Fibroblast of pulmonary artery (primary cell): ENCODE measurements around the gene PCDH9.

Source experiments
- DNase-seq: peaks from one replicate; pipeline ENCODE4 v3.0.0-alpha.2; 2010; ENCODE audit warnings: low read depth
- H3K4me3 ChIP-seq: replicated peaks from 2 replicates; pipeline ENCODE4 v1.5.1; 2011; ENCODE audit warnings: low read depth, mild to moderate bottlenecking, control low read depth, low read length, moderate library complexity
- TF ChIP-seq, protein P1 (sequence below): IDR thresholded peaks from 2 replicates; pipeline ENCODE4 v1.5.1; 2011; ENCODE audit warnings: mild to moderate bottlenecking, control low read depth, low read length, inconsistent platforms; ENCODE audit errors: missing control alignments

PCDH9 gene

DNA sequence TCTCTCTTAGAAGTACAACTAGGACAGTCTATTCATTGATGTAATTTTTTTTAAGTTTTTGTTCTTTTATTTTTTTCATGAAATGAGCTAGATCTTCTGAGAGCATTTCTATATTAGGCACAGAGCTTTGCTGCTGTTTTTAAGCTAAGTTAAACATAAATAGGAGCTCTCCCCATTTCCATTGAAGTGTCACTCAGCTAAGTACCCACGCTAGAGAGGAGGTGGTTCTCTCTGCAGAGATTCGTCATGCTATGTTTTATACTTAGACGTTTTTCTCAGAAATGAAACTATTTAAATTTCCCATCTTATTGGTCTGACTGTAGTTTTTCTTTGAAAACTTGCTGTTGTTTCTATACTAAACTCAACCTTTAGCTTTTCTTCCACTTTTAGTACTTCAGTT, 271.5 kb downstream of the PCDH9 start:
- H3K4me3 ChIP-seq, result no peak overlapping the region
- TF ChIP-seq, protein P1, sequence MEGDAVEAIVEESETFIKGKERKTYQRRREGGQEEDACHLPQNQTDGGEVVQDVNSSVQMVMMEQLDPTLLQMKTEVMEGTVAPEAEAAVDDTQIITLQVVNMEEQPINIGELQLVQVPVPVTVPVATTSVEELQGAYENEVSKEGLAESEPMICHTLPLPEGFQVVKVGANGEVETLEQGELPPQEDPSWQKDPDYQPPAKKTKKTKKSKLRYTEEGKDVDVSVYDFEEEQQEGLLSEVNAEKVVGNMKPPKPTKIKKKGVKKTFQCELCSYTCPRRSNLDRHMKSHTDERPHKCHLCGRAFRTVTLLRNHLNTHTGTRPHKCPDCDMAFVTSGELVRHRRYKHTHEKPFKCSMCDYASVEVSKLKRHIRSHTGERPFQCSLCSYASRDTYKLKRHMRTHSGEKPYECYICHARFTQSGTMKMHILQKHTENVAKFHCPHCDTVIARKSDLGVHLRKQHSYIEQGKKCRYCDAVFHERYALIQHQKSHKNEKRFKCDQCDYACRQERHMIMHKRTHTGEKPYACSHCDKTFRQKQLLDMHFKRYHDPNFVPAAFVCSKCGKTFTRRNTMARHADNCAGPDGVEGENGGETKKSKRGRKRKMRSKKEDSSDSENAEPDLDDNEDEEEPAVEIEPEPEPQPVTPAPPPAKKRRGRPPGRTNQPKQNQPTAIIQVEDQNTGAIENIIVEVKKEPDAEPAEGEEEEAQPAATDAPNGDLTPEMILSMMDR, result no peak
- DNase-seq, result no peak

DNA sequence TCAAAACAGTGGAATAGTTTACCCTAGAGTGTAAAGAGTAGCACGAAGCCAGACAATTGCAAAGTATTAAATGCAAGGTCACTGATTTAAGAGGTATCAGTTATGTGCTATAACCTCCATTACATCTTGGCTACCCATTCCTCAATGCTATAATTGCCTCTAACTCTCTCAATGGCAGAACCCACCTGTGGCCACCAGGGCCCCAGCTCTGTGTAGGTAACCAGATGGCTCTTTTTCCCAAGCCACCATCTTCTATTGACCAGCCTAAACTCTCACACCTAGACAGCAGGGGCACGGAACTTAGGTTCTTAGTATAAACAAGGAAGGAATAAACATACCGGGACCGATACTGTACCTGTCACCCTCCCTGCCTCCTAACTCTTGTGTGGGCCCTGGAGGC, 277.6 kb downstream of the PCDH9 start:
- DNase-seq, result no peak
- H3K4me3 ChIP-seq, result no peak overlapping the region
- TF ChIP-seq, protein P1, result no peak

DNA sequence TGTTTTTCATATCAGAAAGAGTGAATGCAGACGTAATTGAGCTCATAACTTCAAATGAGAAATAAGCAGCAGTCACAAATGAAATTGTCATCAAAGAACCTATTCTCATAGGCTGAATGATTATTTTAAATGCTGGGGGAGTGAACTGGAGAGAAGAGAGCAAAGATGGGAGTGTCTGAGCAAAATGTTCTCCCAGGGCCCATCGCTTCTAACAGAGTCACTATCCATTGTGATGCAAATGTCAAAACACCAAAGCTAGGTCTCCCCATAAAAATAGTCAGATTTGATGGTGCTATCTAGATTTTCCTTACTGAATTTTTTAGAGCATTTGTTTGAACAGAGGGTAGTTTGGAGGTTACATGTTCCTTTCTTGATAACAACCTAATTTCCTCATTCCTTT, 278.7 kb downstream of the PCDH9 start:
- DNase-seq, result no peak
- TF ChIP-seq, protein P1, result no peak
- no peak overlapping the region for H3K4me3 ChIP-seq

DNA sequence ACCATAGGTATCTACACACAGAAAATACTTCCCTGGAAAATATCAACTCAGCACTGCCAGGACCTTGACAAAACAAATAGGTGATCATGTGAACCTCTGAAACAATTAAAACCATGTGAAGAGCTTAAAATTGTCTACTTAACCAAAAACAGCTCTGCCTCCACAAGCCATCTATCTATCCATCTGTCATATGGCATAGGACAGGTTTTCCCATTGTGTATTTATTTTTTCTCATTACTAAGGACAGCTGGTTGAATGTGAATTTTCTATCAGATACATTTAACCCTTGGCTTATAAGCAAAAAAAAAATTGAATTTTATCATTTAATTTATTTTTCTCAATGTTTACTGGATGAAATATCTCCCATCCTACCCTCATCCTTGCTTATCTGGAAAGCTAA, 279.5 kb downstream of the PCDH9 start:
- DNase-seq, result no peak
- TF ChIP-seq, protein P1, result no peak
- no peak overlapping the region for H3K4me3 ChIP-seq

DNA sequence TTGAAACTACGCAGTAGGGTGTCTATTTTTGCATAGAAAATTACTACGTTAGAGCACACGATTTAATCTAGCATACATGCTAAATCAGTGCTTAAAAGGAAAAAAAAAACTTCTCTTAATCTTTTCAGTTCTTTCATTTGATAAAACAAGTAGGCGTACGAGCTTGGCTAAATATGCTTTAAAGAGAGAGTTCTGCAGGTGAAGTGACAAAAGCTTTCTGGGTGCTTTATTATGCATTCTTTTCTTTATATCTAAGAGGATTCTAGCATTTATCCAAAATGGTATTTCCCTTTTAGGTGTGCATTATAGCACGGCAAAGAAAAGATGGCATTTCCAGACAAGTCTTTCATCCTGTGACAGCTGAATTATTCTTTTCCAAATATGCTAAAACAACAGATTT, 281.2 kb downstream of the PCDH9 start:
- TF ChIP-seq, protein P1, result no peak
- no peak for DNase-seq
- H3K4me3 ChIP-seq, result no peak overlapping the region

DNA sequence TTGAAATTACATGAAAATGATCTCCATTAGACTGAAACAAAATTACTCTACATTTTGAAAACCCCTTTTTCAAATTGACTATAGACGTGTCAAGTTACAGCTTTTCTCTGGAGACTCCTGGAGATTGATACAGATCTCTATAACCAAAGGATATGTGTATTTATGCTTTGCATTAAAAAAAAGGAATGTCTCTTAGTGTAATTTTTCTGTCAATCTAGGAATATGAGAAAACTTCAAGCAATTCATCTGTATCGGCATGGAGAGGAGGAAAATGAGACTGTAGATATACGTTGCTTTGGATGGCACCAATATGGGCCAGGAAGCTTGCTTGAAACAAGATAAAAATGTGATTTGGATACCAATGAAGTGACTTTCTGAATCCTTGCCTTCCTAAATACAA, 286.6 kb downstream of the PCDH9 start:
- no peak for DNase-seq
- TF ChIP-seq, protein P1, result no peak
- H3K4me3 ChIP-seq, result no peak overlapping the region

DNA sequence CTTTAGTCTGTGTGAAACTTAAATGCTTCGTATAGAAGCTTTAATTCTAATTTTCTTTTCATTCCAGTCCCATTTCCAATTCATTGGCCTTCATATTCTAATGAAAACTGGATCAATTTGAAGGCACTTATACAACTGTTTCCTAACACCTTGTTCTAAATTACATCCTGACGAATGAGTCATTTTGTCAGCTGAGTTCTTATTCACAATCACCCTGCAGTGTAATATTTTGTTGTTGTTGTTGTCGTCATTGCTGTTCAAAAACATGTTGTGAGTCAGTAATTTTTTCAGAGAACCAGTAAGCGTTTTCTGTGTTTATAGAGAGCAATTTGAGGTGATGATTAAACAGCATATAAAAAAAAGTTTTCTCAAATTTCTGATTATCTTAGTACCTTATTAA, 290.0 kb downstream of the PCDH9 start:
- DNase-seq, result no peak
- no peak overlapping the region for H3K4me3 ChIP-seq
- TF ChIP-seq, protein P1, result no peak
